GM19463 (cell line): ENCODE measurements around the gene RNF138.
"Not testable (repeated sequence)": the region's sequence is repeated elsewhere in the genome, so short reads cannot be mapped to it uniquely, and the experiment has no call there.

Experiments used
- ATAC-seq: cut with Tn5 transposase; IDR thresholded peaks from one replicate; pipeline ENCODE4 v1.9.1; 2021; ENCODE audit warnings: mild to moderate bottlenecking, moderate library complexity; ENCODE audit not compliant: unreplicated experiment

The RNF138 gene

GRCh38 chr18:32095192-32095899 lies 3.7 kb downstream of the RNF138 start:
- ATAC-seq, result no peak

- ATAC-seq, result no peak
Measured at GRCh38 chr18:32095900-32096229, 4.2 kb downstream of the RNF138 start.

DNA sequence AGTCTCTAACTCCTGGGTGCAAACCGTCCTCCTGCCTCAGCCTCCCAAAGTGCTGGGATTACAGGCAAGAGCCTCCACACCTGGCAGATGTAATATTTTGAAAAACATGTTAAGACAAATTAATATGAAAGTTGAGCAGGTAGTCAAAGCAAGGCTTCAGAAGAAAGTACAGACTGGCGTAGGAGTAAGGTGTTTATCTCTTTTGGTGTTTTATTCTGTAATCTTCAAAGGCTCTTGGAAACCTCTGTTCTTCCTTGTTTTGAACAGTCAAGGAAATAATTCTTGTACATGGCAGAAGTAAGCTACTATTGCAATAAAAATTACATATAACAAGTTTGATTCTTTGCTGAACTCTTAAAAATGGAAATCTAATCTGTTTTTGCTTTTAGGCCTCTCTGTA lies 5.3 kb downstream of the RNF138 start:
- no peak for ATAC-seq

DNA sequence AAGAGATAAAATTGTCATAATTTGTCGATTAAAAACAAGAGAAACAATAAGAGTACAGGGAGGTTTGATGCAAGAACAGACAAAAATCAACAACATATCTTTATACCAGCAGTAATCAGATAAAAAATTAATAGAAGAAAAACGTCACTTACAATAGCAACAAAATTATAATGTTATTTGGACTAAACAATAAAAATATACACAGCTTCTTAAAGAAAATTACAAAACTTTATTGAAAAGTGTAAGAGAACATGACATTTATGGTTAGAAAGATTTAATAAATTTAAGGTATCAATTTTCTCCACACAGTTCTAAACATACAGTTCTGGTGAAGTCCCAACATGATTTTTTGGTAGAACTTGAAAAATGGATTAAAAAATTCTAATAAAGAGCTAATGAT lies 12.8 kb downstream of the RNF138 start:
- no peak for ATAC-seq

GRCh38 chr18:32110005-32110404 lies 18.3 kb downstream of the RNF138 start:
- no peak for ATAC-seq

- ATAC-seq, result no peak
Measured at GRCh38 chr18:32111706-32112105, 20.0 kb downstream of the RNF138 start.

- ATAC-seq, result no peak
Measured at GRCh38 chr18:32112826-32113225, 21.2 kb downstream of the RNF138 start.

DNA sequence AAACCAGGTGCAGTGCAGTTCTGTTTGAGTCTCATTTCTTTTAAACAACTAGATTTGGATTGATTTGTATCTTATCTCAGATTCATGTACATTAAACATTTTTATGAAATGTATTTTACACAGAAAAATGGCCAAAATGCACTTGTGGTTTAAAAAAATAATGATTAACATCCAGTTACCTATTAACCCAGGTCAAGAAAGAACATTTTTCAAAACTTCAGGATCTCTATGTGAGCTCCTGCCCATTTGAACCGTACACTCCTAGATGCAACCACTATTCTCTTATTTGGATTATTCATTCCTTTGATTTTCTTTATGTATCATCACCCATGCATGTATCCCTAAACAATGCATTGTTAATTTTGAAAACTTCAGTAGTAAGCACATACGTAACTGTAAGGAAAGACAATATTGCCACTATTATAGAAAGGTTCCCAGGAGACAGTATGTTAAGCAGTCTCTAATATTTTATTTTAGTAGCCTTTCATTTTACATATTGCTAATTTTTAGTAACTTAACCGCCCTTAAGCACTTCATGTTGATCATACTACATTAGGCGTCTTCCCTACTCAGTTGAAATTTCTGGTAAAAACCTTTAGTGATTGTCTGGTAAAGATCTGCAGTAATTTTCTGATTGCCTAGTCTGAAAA lies 22.7 kb downstream of the RNF138 start:
- ATAC-seq, result no peak

- no peak for ATAC-seq
Measured at GRCh38 chr18:32122039-32122438, 30.4 kb downstream of the RNF138 start.

DNA sequence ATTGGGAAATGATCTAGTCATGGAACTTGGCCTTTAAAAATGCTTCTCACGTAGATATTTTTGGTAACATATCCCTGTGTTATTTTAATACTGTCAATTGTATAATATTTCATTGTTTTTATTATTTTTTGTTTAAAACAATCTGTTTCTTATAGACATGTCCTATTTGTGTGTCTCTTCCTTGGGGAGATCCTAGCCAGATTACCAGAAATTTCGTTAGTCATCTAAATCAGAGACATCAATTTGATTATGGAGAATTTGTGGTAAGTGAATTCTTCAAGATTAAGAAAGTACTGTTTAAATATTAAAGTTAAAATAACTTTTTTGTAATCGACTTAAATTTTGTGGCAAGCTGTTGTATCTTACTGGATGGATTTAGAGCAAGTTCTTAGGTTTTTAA lies 34.9 kb downstream of the RNF138 start:
- no peak for ATAC-seq

- no peak for ATAC-seq
Measured at GRCh38 chr18:32135625-32136024, 44.0 kb downstream of the RNF138 start.

GRCh38 chr18:32138332-32138982 lies 46.8 kb downstream of the RNF138 start:
- no peak for ATAC-seq

DNA sequence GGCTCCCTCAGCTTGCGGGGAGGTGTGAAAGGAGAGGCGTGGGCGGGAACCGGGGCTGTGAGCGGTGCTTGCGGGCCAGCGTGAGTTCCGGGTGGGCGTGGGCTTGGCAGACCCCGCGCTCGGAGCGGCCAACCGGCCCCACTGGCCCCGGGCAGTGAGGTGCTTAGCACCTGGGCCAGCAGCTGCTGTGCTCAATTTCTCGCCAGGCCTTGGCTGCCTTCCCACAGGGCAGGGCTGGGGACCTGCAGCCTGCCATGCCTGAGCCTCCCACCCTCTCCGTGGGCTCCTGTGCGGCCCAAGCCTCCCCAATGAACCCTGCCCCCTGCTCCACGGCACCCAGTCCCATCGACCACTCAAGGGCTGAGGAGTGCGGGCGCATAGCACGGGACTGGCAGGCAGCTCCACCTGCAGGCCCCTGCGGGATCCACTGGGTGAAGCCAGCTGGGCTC lies 48.2 kb downstream of the RNF138 start:
- ATAC-seq, result no peak

DNA sequence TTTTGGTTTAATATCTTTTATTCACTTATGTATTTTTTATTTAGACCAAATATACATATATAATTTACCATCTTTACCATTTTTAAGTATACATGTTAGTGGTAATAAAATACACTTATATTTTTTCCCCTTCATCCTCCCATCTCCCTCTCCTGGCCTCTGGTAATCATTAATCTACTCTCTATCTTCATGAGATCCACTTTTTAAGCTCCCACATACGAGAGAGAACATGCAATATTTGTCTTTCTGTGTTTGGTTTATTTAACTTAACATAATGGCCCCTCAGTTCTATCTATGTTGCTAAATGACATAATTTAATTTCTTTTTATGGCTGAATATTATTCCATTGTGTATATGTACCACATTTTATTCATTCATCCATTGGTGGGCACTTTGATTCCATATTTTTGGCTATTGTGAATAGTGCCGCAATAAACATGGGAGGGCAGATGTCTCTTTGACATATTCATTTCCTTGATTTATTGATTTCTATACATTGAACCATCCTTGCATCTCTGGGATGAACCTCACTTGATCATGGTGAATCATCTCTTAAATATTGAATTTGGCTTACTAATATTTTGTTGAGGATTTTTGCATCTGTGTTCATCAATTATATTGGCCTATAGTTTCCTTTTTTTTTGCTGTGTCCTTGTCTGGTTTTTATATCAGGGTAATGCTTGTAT lies 56.7 kb downstream of the RNF138 start:
- ATAC-seq, result no peak

DNA sequence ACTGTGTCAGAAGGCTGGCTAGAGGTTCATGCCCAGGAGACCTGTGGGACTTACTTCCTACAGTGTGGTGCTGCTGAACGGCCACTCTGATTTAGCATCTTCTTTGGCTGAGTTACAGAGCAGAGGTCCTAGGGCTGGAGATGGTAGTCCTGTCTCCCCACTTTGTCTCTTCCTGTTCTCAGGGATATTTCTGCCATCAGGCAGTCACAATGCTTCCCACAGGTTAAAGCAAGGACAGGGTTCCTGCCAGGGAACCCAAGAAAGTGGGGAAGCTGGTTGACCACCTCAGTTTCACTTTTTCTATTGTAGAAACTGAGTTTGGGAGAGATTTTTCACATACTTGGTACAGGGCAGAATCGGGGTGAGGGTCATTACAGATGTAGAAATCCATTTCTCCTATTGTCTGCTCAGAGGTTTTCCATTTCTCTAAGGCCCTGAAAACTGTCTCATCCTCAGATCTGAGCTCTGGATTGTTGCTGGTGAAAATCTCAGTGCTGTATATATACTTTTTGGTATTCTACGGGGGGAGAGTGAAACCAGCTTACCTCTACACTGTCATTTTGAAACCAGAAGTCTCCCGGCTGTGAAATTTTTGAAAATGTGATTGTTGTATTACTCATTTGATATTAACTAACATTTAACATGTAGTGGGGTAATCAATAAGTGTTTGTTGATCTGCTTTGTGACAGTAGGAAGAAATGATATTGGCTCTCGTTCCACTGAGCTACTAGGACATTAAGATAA lies 61.2 kb downstream of the RNF138 start:
- peak; percentile 73 for ATAC-seq

DNA sequence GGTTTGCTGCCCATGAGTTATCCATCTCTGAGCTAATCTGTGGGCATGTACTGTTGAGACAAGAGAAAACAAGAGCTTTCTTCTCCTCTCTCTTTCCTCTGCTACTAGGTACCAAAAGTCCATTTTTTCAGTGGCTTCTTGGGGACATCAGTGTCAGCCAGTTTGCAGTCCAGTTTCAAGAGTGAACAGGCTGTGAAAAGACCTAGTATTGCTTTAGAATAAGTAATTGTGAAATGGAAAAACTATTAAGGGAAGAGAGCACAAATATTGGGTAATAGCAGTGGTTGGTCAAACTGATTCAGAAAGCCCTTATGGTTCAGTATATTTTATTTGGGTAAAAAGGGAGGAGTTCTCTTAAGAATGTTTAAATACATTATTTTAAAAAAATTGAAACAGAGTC lies 65.2 kb downstream of the RNF138 start:
- no peak for ATAC-seq

DNA sequence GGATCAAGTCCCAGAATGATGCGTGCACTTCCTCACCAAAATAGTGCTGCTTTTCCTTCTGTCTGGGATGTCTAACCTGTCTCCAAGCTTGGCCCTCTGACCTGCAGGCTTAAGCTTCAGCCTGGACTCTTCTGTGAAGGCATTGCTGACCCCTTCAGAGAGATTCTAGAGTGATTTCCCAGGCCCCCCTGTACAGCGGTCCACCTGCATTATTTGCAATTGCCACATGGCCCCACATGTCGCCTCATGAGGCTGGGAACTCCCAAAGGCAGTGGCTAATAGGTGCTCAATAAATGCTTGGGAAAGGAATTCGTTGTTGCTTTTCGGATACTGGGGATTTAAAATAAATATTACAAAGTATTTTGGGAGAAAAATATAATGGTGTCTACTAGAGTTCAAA lies 65.9 kb downstream of the RNF138 start:
- no peak for ATAC-seq

DNA sequence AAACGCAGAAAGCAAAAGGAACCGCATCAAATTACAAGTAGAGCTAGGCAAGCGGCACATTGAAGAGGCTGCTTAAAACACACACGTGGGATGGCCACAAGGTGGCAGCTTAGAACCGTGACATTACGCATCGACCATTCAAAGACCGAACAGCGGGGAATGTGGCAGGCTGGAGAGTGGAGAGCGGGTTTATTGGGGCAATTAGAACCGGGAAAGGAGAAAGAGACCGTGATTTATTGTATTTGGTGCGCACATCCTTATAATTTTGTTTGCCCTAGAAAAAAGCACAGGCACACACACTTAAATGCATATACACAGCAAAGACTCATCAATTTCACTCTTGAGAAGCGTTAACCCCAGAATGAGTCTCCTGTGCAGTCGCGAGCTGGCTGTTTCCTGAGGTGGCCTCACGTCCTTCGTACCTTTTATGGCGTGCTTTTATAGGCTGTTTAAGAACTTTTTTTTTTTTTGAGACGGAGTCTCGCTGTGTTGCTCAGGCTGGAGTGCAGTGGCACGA lies 66.5 kb downstream of the RNF138 start:
- peak; percentile 95 for ATAC-seq

DNA sequence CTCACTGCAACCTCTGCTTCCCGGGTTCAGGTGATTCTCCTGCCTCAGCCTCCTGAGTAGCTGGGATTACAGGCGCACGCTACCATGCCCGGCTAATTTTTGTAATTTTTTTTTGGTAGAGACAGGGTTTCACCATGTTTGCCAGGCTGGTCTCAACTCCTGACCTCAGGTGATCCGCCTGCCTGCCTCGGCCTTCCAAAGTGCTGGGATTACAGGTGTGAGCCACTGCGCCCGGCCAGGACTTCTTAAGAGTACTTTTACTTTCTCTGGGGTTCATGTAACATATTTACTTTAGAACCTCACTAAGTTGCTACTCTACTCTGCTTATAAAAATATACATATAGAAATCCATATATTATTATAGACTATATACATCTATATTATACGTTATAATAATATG lies 67.0 kb downstream of the RNF138 start:
- not testable (repeated sequence) for ATAC-seq

DNA sequence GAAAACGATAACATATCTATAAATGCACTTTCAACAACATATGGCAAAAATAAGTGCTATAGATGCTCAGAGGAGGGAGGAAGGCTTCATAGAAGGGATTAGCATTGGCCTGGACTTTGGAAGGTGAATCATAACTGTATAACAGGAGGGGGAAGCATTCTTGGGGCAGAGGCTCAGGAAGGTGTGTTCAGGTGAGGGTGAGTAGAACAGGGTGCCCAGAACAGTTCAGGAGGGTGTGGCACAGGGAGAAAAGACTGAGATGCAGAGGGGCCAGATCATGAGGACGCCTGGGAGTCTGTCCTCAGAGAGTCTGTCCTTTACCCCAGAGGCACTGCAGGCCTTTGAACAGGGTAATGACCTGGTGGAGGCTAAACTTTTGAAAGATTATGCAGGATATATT lies 68.9 kb downstream of the RNF138 start:
- no peak for ATAC-seq
